DND-41 (cell line): Measurements from ENCODE around the gene RNF39.

Source experiments
- CTCF ChIP-seq: IDR thresholded peaks from 2 replicates; pipeline ENCODE4 v1.5.1; 2012; ENCODE audit warnings: borderline replicate concordance, low read length, moderate library complexity, mild to moderate bottlenecking; ENCODE audit not compliant: poor library complexity, severe bottlenecking; ENCODE audit errors: extremely low read depth
- EZH2 ChIP-seq: IDR thresholded peaks from 3 replicates; pipeline ENCODE4 v1.6.1; 2012; ENCODE audit warnings: borderline replicate concordance, low read depth, mild to moderate bottlenecking, moderate library complexity, low read length, inconsistent platforms; ENCODE audit not compliant: severe bottlenecking

GRCh38 chr6:30087876-30088275 lies 12.3 kb upstream of the RNF39 start:
- TF ChIP-seq CTCF (no peak), EZH2 (no peak)
